ENCODE results near the gene IFT122. TPM values are rescaled to one million over a fixed set of nuclear protein-coding genes. Genes with fewer than 3 reads are reported as not detected.
A peak's percentile ranks its signal among the peaks of the same experiment; 100 is the strongest.
"Not testable (repeated sequence)": the region's sequence is repeated elsewhere in the genome, so short reads cannot be mapped to it uniquely, and the experiment has no call there.

IFT122 gene
- total RNA-seq, 1 donor from 2014 or later, result 22.0 TPM

DNA sequence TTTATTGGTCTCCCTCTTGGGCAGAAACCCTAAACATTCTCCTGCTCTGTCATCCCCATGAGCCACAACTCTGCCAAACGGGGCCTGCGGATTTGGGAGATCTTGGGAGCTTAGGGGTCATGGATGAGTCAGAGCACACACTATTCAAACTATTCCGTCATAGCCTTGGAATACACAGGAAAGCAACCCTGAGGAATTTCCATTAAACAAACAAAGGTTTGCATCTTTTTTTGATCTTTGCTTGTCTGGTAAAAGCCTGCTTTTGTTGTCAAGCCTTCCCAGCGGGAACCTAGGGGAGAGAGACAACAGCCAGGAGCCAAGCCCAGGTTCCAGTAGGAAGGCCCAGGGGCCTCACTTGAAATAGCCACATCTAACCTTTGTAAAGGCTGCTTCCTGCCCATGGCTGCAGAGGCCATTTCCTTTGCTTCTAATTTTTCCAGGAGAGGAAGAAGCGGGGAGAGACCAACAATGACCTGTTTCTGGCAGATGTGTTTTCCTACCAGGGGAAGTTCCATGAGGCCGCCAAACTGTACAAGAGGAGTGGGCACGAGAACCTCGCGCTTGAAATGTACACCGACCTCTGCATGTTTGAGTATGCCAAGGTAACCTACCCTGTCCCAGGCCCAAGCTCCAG is 55.1 kb downstream of the IFT122 start:
- peak; percentile 60 for DNase-seq (ENCODE audit: low read depth, low spot score)

DNA sequence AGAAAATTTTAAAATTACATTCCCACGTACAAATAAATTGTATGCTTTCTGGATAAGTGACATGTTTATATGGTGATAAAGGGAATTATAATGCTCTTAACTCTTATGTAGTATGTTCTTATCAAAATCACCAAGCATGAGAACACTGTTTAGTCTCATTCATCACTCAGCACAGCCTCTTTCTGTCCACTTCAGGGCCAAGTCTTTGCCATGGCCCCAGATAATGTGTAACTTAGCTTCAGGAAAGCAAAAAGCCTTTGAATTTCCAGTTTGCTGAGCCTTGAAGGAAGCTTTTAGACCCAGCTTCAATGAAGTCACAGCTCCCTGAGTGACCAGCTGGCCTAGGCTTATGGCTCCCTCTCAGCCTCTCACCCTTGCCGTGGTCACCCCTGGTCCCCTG is 57.9 kb downstream of the IFT122 start:
- not testable (repeated sequence) for DNase-seq (ENCODE audit: low read depth, low spot score)

DNA sequence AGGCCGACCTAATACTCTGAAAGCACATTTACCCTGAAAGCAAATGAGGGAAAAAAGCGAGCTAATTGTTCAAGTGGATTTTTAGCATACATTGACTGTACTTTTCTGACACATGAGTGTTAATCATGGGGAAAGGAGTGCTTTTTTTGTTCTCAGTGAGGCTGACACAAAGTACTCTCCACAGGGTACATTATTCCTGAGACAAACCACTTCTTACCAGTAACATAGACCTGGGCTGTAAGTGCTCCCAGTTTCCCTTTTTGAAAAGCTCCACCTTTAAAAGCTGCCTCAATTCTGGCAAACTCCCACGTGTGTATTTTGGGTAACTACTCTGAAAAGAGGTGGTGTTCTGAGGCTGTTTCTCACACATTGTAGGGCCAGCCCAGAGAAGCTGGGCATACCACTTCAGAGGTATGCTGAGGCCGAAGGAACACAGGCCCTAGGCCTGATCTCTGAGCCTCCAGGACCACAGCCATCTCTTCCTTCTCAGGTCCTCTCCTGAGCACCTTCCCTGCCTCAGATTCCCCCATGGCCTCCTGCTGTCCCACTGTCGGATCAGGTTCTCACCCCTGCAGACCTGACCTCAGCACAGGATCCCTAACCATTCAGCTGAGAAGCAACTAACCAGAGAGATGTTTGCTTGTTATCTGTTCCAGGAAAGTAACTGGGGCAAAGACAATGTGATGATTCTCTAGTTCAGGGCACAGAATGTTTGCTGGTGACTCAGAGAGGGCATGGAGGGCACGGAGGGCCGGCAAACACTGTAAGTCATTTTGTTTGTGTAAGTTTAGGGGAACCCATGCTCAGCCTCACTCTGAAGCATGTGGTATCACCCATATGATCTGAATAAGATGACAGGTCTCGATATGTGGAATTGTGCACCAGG is 58.8 kb downstream of the IFT122 start:
- not testable (repeated sequence) for DNase-seq (ENCODE audit: low read depth, low spot score)

DNA sequence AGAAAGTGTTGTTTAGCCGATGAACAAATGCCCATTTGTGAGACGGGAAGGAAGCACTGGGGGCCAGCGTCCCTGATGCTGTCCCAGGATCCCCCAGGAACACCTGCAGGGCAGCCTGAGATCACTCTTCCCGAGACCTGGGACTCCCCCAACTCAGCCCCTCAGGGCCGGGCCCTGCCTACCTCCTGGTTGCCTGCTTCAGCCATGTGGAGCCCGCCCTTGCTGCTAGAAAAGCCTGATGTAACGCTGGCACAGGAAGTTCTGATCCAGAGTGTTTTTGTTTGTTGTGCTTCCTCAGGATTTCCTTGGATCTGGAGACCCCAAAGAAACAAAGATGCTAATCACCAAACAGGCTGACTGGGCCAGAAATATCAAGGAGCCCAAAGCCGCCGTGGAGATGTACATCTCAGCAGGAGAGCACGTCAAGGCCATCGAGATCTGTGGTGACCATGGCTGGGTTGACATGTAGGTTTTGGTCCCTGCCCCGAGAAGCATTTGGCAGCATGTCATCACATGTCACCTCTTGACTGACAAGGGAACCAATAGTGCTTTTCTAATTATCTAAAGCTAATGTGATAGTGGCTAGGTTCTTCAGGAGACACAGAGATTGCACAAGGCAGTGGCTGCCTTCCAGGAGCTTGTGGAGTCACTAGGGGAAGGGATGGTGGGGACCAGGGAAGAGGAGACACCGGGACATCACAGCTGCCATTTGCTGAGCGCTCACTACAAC is 59.7 kb downstream of the IFT122 start:
- peak; percentile 65 for DNase-seq (ENCODE audit: low read depth, low spot score)

DNA sequence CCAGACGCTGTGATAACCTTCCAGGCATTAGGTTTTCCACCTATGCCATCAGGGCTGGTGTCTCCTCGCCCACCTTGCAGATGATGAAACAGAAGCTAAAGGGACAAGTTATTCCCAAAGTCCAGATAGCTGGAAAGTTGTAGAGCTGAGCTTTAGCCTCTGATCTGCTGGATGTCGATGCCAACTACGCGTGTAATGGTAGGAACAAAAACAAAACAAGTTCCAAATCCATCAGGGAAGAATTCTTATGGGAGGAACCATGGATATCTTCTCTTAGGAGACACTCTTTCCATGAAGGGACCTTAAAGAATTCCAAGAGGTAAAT is 60.3 kb downstream of the IFT122 start:
- no peak for DNase-seq (ENCODE audit: low read depth, low spot score)

DNA sequence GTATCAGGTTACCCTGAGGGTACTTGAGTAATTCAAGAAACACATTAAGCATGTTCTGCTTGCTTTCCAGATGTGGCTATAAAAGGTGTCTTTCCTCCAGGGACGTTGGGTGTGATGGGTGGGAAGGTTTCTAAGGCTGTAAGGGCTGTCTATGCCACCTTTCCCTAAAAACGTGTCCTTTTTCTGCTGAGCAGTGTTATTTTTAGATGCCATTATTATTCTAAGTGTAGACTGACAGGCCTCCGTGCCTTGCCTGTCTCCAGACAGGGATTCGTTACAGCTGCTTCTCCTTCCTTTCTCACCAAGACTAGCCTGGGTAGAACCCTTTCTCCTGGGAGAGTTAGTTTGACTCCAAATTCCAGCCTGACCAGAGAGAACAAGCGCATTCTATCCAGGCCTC is 61.6 kb downstream of the IFT122 start:
- no peak for DNase-seq (ENCODE audit: low read depth, low spot score)

DNA sequence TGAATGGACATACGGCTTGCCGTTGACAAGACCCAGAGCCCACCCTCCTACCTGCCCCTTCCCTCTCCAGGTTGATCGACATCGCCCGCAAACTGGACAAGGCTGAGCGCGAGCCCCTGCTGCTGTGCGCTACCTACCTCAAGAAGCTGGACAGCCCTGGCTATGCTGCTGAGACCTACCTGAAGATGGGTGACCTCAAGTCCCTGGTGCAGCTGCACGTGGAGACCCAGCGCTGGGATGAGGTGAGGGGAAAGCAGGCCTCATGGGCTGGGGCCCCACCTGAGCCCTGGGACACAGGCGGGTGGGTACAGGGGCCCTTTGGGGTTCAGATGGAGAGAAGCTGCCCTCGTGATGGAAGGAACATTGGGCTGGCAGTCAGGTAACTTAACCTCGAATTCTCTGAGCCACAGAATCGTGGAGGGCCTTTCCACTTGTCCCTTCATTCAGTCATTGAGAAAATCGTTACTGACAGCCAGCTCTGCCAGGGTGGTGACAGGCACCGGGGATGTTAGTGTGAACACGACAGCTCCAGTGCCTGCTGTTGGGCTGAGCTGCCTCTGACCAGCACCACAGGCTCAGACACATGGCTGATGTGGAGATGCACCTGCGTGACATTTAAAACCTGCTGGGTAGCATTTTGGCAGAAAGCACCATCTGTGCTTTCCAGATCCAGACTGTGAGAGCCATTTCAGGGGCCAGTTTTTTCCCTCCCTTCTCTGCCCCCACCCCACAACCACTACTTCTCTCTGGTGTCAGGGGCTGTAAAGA is 62.8 kb downstream of the IFT122 start:
- DNase-seq (ENCODE audit: low read depth, low spot score), result no peak

DNA sequence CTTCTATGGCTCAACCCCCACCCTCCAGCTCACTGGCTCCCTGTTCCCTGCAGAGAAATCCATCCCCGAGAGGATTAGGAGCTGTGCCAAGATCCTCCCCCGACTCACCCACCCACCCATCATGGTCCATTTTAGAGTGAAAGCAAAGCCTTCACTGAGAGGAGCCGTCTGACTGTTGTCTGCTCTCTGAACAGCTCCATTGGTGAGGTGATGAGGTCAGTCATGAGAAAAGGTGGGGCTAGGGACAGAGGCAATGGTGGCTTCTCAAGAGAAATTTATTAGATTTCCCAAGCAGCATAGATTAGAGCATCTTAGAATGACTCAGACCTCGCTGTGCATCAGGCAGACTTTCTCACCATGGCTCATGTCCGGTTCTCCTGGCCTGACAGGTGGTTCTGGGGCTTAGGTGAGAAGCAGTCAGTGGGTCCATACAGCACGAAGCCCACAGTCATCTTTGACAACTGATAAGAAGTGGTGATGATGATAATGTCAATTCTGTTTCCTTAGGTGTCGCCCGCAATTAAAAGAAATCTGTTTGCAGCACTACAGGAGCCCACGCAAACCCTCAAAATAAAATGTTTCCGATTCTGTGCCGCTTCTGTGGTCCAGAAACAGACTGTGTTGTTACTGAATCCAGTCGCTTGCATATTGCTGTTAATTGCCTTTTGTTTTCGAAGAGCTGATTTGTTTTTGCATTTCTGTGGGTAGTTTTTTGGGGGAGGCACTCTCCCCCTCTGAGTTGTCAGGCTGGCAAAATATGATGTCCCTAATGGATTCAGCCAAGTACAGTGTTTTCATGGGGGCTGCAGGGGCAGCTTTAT is 63.7 kb downstream of the IFT122 start:
- no peak for DNase-seq (ENCODE audit: low read depth, low spot score)

DNA sequence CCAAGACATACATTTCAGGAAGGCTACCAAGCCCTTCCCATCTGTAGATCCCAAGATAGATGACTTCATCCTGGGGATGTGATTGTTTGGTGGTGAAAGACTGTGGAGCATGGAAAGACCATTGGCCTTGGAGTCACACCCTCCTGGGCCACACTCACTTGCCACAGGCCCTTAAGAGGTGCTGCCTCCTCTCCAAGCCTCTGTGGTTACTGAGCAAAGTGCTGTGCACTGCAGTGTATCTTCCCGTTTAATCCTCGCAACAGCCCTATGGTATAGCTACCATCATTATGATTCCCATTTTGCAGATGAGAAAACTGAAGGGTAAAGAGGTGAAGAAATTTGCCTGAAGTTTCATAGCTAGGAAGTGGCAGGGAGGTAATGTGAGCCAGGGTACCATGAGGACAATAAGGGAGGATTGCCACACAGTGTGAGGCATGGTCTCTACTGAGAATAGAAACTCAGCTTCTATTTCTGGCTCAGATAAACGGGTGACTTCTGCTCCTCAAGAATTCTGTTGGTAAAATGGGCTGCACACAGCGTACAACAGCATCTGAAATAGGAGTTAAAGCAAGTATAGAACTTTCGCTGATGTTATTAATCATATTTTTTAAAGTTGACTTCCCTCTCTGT is 64.6 kb downstream of the IFT122 start:
- no peak for DNase-seq (ENCODE audit: low read depth, low spot score)

DNA sequence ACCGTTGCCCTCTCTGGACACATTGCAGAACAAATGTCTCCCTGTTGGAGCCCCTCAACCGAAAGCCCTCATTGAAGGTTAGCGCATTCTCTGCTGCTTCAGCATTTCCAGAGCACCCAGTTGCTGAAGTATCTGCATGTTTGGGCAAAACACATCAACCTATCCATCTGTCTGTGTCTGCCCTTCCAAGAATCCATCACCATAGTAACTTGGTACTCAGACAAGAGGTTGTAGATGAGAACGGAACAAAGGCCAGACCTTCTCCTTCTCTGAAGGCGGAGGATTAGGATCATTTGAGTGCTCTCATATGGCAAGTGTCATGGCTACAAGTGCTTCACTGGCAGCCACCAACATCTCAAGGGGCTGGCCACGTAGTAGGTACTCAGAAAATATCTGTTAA is 65.3 kb downstream of the IFT122 start:
- no peak for DNase-seq (ENCODE audit: low read depth, low spot score)

DNA sequence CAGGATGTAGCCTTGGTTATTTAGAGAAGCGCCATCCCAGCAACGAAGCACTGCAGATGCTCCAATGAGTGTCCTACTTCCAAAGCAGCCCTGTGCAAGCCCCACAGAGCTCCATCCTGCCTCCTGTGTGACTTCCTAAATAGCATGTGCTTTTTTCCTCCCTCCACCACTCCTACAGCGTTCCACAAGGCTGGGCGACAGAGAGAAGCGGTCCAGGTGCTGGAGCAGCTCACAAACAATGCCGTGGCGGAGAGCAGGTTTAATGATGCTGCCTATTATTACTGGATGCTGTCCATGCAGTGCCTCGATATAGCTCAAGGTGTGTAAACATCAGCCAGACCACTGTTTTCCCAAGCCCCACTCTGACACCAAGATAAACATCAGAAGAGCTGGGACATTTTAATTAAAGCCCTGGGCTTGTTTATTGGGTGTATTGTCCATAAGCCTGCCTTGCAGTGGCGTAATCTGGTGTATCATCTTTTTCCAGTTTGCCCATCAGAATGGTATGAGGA is 66.3 kb downstream of the IFT122 start:
- no peak for DNase-seq (ENCODE audit: low read depth, low spot score)

DNA sequence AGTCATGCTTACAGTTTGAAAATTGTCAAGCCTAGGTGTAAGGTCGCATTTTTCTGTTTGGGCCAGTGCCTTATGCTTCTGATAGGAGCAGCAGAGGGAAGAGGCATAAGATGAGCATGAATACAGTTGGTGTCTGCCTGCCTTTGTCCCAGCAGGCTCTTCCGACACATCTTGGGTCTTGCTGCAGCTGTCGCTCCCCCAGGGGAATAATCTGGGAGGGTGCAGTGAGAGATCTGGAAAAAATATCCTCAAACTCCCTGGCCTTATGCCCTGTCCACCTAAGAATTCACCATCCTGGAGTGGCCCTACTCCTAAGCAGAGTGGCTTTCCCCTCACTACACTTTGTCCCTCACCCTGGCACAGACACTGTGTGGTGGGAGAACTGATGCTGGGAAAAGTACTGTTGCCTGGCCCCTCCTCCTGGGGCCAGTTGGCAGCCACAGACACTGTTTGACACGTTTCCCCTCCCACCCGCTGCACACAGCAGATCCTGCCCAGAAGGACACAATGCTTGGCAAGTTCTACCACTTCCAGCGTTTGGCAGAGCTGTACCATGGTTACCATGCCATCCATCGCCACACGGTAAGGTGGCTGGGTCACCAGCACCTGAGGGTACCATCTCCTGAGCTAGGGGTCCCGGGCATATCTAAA is 67.3 kb downstream of the IFT122 start:
- no peak for DNase-seq (ENCODE audit: low read depth, low spot score)

DNA sequence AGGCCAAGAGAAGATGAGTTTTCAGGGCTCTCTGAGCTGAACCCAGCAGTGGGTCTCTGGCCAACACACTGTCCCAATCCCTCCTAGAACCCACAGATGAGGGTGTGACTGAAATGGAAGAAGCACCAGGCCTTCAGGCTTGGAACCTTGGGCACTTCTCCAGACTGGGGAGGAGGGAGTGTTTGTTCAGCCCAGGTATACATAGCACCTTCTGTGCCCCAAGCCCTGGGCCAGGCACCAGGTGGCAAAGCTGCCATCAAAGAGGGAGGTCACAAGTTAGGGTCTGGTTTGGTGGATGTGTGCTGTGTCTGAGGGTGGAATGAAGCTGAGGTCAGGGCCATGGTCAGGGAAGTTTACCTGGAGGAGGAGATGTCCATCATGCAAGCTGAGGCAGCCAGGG is 72.6 kb downstream of the IFT122 start:
- no peak for DNase-seq (ENCODE audit: low read depth, low spot score)

DNA sequence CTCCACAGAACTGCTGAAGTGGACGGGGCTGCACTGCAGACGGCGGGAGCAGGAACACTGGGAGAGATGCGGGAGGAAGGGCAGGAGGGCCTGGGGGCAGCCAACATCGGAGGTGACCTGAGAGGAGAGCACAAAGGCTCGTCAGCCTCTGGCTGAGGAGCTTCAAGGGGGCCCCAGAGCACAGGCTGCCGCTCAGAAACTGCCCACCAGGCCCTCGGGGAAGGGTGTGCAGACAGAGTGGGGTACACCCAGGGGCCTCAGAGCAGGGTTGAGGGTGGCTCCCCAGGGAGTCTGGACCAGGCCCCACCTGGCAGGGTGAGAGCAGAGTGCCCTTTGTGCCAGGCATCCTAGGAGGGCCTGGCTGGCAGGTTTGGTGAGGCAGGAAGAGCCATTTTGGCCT is 73.7 kb downstream of the IFT122 start:
- no peak for DNase-seq (ENCODE audit: low read depth, low spot score)

DNA sequence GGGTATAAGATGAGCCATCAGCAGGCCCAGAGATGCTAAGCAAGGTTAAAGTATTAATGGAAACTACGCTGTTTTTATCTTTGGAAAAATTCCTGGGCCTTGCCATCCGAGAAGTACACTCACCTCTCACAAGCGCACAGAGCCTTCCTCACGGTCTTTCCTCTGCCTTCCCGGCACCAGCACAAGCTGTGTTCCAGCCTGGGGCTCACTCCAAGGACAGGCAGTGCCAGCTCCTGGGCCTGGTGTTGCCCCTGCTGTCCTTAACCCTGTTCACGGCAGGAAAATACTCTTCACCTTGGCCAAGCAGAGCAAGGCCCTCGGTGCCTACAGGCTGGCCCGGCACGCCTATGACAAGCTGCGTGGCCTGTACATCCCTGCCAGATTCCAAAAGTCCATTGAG is 74.1 kb downstream of the IFT122 start:
- DNase-seq (ENCODE audit: low read depth, low spot score), result no peak

DNA sequence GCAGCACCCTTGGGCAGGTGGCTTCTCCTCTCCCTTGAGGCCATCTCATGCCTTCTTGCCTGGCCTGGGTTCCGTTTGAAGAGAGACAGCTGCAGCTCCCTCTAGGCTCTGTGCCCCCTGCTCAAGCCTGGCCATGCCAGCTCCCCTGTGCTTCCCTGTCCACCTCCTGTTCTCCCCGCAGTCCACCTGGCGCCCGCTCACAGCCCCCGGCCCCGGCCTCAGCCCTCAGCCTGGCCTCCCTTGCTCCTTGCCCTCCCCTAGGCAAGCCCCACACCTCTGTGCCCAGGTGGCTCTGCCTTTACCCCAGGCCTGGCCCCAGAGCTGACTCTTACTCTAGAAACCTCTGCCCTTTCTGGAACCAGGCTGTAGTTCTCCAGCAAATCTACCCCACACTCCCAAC is 74.5 kb downstream of the IFT122 start:
- no peak for DNase-seq (ENCODE audit: low read depth, low spot score)

DNA sequence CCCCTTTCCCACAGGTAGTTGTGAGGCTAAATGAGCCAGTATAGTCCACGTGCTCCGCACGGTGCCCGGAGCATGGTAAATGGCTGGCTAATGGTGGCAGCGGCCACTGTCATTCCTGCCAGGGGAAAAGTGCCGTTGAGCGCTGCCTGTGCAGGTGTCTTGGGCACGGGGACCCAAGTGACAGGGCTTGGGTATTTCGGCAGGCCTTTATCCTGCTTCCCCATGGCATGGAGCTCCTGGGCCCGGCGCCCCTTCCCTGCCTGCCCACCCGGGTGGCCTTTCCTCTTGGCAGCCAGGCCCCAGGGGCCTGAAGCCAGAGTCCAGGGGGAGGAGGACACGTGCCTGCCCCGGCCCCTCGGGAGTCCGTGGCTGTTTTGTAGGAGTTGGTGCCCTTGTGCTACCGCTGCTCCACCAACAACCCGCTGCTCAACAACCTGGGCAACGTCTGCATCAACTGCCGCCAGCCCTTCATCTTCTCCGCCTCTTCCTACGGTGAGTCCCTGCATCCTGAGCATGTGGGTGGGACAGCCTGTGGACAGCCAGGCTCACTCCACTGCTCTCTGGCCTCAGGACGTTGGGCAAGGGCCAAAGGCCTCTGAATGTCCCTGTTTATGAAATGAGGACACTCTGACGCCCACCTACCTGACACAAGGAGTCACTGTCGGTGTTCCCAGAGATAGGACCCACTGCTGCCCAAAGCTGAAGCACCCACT is 75.2 kb downstream of the IFT122 start:
- not testable (repeated sequence) for DNase-seq (ENCODE audit: low read depth, low spot score)

DNA sequence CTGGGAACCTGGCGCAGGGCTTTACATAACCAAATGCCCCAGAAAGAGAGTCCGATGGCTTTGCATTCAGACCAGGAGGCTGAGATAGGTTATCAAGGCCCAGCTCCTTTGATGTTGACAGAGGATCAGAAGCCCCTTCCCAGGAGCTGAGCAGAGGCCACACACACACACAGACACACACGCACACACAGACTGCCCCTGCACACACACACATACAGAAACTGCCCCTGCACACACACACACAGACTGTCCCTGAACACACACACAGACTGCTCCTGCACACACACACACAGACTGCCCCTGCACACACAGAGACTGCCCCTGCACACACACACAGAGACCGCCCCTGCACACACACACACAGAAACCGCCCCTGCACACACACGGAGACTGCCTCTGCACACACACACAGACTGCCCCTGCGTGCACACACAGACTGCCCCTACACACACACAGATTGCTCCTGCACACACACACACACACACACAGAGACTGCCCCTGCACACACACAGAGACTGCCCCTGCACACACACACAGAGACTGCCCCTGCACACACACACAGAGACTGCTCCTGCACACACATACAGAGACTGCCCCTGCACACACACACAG is 75.9 kb downstream of the IFT122 start:
- not testable (repeated sequence) for DNase-seq (ENCODE audit: low read depth, low spot score)

DNA sequence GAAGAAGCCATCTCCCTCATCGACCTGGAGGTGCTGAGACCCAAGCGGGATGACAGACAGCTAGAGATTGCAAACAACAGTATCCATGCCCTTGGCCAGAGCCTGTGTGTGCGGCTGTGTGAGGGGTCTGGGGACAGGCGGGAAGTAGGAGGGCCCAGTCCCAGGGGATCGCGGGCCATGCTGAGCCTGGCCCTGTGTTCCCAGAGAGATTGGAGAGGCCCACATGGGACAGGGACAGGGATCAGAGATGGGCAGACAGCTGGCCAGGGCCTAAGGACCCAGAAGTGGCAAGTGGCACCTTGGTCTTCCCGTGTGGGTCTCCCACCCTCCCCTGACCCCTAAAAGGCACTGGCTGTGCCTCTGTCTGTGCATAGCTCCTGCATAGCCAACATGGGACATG is 77.5 kb downstream of the IFT122 start:
- no peak for DNase-seq (ENCODE audit: low read depth, low spot score)

Data from pulmonary artery endothelial cell (primary cell).